A549 (cell line): ENCODE results near the gene ZNF200. TPM values are rescaled to one million over a fixed set of nuclear protein-coding genes. Genes with fewer than 3 reads are reported as not detected.

ENCODE experiments used
- BHLHE40 ChIP-seq: IDR thresholded peaks from 2 replicates; pipeline ENCODE4 v1.6.1; 2012; ENCODE audit warnings: low read depth, low read length, inconsistent platforms
- CBX2 ChIP-seq: fragments of 200-600 bp; sonication (generic); IDR thresholded peaks from 2 replicates; pipeline ENCODE4 v1.6.1; 2016; ENCODE audit warnings: low read depth, mild to moderate bottlenecking, borderline replicate concordance
- CBX8 ChIP-seq: fragments of 200-600 bp; sonication (generic); IDR thresholded peaks from 2 replicates; pipeline ENCODE4 v1.6.1; 2016
- CEBPB ChIP-seq, 2 experiments: fragments of >200 bp in 1 of 2; sonication (Bioruptor Twin) in 1 of 2; formaldehyde crosslinking in 1 of 2; IDR thresholded peaks; 2 replicates each; pipeline ENCODE4 v1.6.1; 2012 to 2016
- CHD2 ChIP-seq: fragments of 150-350 bp; IDR thresholded peaks from 2 replicates; pipeline ENCODE4 v1.6.1; 2014; ENCODE audit warnings: low read length; ENCODE audit not compliant: partially characterized antibody
- E2F6 ChIP-seq: IDR thresholded peaks from 2 replicates; pipeline ENCODE4 v1.6.1; 2012; ENCODE audit warnings: low read depth, borderline replicate concordance
- EHF ChIP-seq: fragments of 250-450 bp; sonication (Bioruptor Pico); IDR thresholded peaks from 2 replicates; pipeline ENCODE4 v1.5.0; 2020; ENCODE audit warnings: mild to moderate bottlenecking
- EHMT2 ChIP-seq: fragments of 200-600 bp; sonication (generic); IDR thresholded peaks from 2 replicates; pipeline ENCODE4 v1.6.1; 2016; ENCODE audit warnings: antibody characterized with exemption, low read depth, mild to moderate bottlenecking, moderate library complexity
- ELK1 ChIP-seq: fragments of 150-350 bp; IDR thresholded peaks from 2 replicates; pipeline ENCODE4 v1.6.1; 2014; ENCODE audit warnings: low read depth, mild to moderate bottlenecking, low read length
- ESRRA ChIP-seq: fragments of 150-350 bp; IDR thresholded peaks from 2 replicates; pipeline ENCODE4 v1.6.1; 2014; ENCODE audit warnings: mild to moderate bottlenecking, low read length, borderline replicate concordance
- FOSB ChIP-seq: fragments of 250-450 bp; sonication (Bioruptor Pico); IDR thresholded peaks from 2 replicates; pipeline ENCODE4 v1.5.0; 2020; ENCODE audit warnings: mild to moderate bottlenecking, moderate library complexity
- FOSL2 ChIP-seq, 2 experiments: fragments of 450-650 bp in 1 of 2; fragments of >200 bp in 1 of 2; sonication (Bioruptor Twin) in 1 of 2; formaldehyde crosslinking; IDR thresholded peaks; 2 replicates each; pipeline versions ENCODE4 v1.5.0 to v1.6.1; 2016 to 2020; ENCODE audit warnings: mild to moderate bottlenecking in 1 of 2, moderate library complexity in 1 of 2
- FOXS1 ChIP-seq: fragments of 250-450 bp; sonication (Bioruptor Pico); IDR thresholded peaks from 2 replicates; pipeline ENCODE4 v1.5.0; 2020; ENCODE audit warnings: mild to moderate bottlenecking, moderate library complexity
- GATA3 ChIP-seq: IDR thresholded peaks from 2 replicates; pipeline ENCODE4 v1.6.1; 2012; ENCODE audit warnings: borderline replicate concordance
- HDAC2 ChIP-seq: fragments of 200-600 bp; sonication (generic); IDR thresholded peaks from 2 replicates; pipeline ENCODE4 v1.6.1; 2016
- HEYL ChIP-seq: fragments of 250-450 bp; sonication (Bioruptor Pico); IDR thresholded peaks from 2 replicates; pipeline ENCODE4 v1.8.0; 2021; ENCODE audit warnings: mild to moderate bottlenecking, moderate library complexity
- HOXA7 ChIP-seq: fragments of 250-450 bp; sonication (Bioruptor Pico); IDR thresholded peaks from 2 replicates; pipeline ENCODE4 v1.5.0; 2020; ENCODE audit warnings: mild to moderate bottlenecking, moderate library complexity
- HOXB5 ChIP-seq: fragments of 250-450 bp; sonication (Bioruptor Pico); IDR thresholded peaks from 2 replicates; pipeline ENCODE4 v1.5.0; 2020; ENCODE audit warnings: mild to moderate bottlenecking, moderate library complexity
- JUN ChIP-seq, 2 experiments: fragments of >200 bp; sonication (Bioruptor Twin); formaldehyde crosslinking; IDR thresholded peaks; 2 replicates in 1 of 2; 3 replicates in 1 of 2; pipeline ENCODE4 v1.6.1; 2016 to 2017
- KDM1A ChIP-seq: fragments of 200-600 bp; sonication (generic); IDR thresholded peaks from 2 replicates; pipeline ENCODE4 v1.6.1; 2016; ENCODE audit warnings: low read depth, mild to moderate bottlenecking
- MAFK ChIP-seq: fragments of 450-650 bp; IDR thresholded peaks from 2 replicates; pipeline ENCODE4 v1.6.1; 2014; ENCODE audit not compliant: partially characterized antibody
- MAX ChIP-seq: IDR thresholded peaks from 2 replicates; pipeline ENCODE4 v1.6.1; 2012
- MYC ChIP-seq: IDR thresholded peaks from 2 replicates; pipeline ENCODE4 v1.6.1; 2012; ENCODE audit warnings: mild to moderate bottlenecking, inconsistent platforms, low read length, improper control_type of control experiment, borderline replicate concordance
- PHF8 ChIP-seq: fragments of 200-600 bp; sonication (generic); IDR thresholded peaks from 2 replicates; pipeline ENCODE4 v1.6.1; 2016; ENCODE audit warnings: low read depth, mild to moderate bottlenecking, antibody characterized with exemption, moderate library complexity, borderline replicate concordance
- RAD21 ChIP-seq, 2 experiments: fragments of >200 bp in 1 of 2; sonication (Bioruptor Twin) in 1 of 2; formaldehyde crosslinking in 1 of 2; IDR thresholded peaks in 1 of 2; conservative IDR thresholded peaks in 1 of 2; 2 replicates in 1 of 2; 3 replicates in 1 of 2; pipeline ENCODE4 v1.6.1; 2012 to 2018; ENCODE audit warnings: inconsistent platforms in 1 of 2
- RFX5 ChIP-seq: fragments of 450-650 bp; IDR thresholded peaks from 2 replicates; pipeline ENCODE4 v1.7.1; 2014; ENCODE audit warnings: antibody characterized with exemption, mild to moderate bottlenecking, moderate library complexity
- RNF2 ChIP-seq: fragments of 200-600 bp; sonication (generic); IDR thresholded peaks from 2 replicates; pipeline ENCODE4 v1.6.1; 2016; ENCODE audit warnings: low read depth, mild to moderate bottlenecking, antibody characterized with exemption, moderate library complexity, borderline replicate concordance
- SREBF2 ChIP-seq: fragments of 450-650 bp; IDR thresholded peaks from 2 replicates; pipeline ENCODE4 v1.6.1; 2014; ENCODE audit warnings: mild to moderate bottlenecking, moderate library complexity
- TFCP2L1 ChIP-seq: fragments of 250-450 bp; sonication (Bioruptor Pico); IDR thresholded peaks from 2 replicates; pipeline ENCODE4 v1.5.0; 2021; ENCODE audit warnings: mild to moderate bottlenecking
- TP53 ChIP-seq: fragments of 250-450 bp; sonication (Bioruptor Pico); IDR thresholded peaks from 2 replicates; pipeline ENCODE4 v1.5.0; 2021; ENCODE audit warnings: mild to moderate bottlenecking, moderate library complexity
- ZC3H11A ChIP-seq: fragments of 450-650 bp; IDR thresholded peaks from 2 replicates; pipeline ENCODE4 v1.6.1; 2014; ENCODE audit warnings: antibody characterized with exemption, mild to moderate bottlenecking
- ZNF302 ChIP-seq: fragments of 250-450 bp; sonication (Bioruptor Pico); IDR thresholded peaks from 2 replicates; pipeline ENCODE4 v1.9.0; 2021; ENCODE audit warnings: inconsistent platforms, mild to moderate bottlenecking, moderate library complexity
- polyA plus RNA-seq, 4 experiments: library from polyadenylated mRNA; depleted of rRNA in 3 of 4; stranded (reverse); fragments of >200 nt; fragmentation: RNase III in 1 of 4; extraction: RNeasy Plus Mini Kit Qiagen cat#74134 plus additional on column Dnase treatment in 1 of 4; gene quantifications; 2 replicates in 3 of 4; 3 replicates in 1 of 4; pipeline ENCODE4 v1.2.3, GENCODE V29; 2011 to 2017
- TF ChIP-seq, protein P1 (sequence below): fragments of >200 bp; sonication (Bioruptor Twin); formaldehyde crosslinking; IDR thresholded peaks from 3 replicates; pipeline ENCODE4 v1.5.1; 2016
- TF ChIP-seq, protein P2 (sequence below): fragments of >200 bp; sonication (Bioruptor Twin); formaldehyde crosslinking; IDR thresholded peaks from 2 replicates; pipeline ENCODE4 v1.6.1; 2016
- TF ChIP-seq, protein P3 (sequence below): fragments of 200-600 bp; sonication (generic); IDR thresholded peaks from 2 replicates; pipeline ENCODE4 v1.6.1; 2016; ENCODE audit warnings: antibody characterized with exemption, mild to moderate bottlenecking, moderate library complexity

Gene ZNF200
- polyA plus RNA-seq, 2 of the 4 experiments (the other 2 are of a cell fraction), result 6.9 to 7.5 TPM

- no peak for TF ChIP-seq HEYL (CRISPR knock-in tag)
- TF ChIP-seq CBX2, result no peak
- TF ChIP-seq EHMT2, result no peak
- peak; percentile 10; the same call in 1 of the 2 replicates for TF ChIP-seq PHF8
- TF ChIP-seq SREBF2, result peak; percentile 87
- TF ChIP-seq RFX5, result no peak
- no peak for TF ChIP-seq ZNF302
- no peak for TF ChIP-seq RNF2
- TF ChIP-seq E2F6, result peak; percentile 69; the same call in 1 of the 2 replicates
- TF ChIP-seq, protein P1, sequence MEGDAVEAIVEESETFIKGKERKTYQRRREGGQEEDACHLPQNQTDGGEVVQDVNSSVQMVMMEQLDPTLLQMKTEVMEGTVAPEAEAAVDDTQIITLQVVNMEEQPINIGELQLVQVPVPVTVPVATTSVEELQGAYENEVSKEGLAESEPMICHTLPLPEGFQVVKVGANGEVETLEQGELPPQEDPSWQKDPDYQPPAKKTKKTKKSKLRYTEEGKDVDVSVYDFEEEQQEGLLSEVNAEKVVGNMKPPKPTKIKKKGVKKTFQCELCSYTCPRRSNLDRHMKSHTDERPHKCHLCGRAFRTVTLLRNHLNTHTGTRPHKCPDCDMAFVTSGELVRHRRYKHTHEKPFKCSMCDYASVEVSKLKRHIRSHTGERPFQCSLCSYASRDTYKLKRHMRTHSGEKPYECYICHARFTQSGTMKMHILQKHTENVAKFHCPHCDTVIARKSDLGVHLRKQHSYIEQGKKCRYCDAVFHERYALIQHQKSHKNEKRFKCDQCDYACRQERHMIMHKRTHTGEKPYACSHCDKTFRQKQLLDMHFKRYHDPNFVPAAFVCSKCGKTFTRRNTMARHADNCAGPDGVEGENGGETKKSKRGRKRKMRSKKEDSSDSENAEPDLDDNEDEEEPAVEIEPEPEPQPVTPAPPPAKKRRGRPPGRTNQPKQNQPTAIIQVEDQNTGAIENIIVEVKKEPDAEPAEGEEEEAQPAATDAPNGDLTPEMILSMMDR, result no peak; the same call in 2 of the 3 replicates
- TF ChIP-seq ELK1, result no peak
- TF ChIP-seq RAD21 (conservative IDR thresholded peaks at IDR 0.05 in 1 of 2, IDR thresholded peaks at IDR 0.05 in 1 of 2), result peak; percentile 23 to 43; a peak in 4 of 5 replicates
- TF ChIP-seq GATA3, result no peak
- TF ChIP-seq MYC, result no peak
- TF ChIP-seq HOXB5, result no peak
- TF ChIP-seq FOSL2 (IDR thresholded peaks at IDR 0.05), result no peak
- 0 out of 2 replicates have a peak, but pooled peaks have one; percentile 12 for TF ChIP-seq FOSL2 (CRISPR knock-in tag; IDR thresholded peaks at IDR 0.05)
- TF ChIP-seq KDM1A, result no peak
- TF ChIP-seq MAFK, result no peak
- no peak for TF ChIP-seq TP53 (CRISPR knock-in tag)
- TF ChIP-seq ESRRA, result no peak
- TF ChIP-seq FOXS1 (CRISPR knock-in tag), result no peak
- TF ChIP-seq, protein P2, sequence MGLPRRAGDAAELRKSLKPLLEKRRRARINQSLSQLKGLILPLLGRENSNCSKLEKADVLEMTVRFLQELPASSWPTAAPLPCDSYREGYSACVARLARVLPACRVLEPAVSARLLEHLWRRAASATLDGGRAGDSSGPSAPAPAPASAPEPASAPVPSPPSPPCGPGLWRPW, result no peak
- TF ChIP-seq, protein P3, sequence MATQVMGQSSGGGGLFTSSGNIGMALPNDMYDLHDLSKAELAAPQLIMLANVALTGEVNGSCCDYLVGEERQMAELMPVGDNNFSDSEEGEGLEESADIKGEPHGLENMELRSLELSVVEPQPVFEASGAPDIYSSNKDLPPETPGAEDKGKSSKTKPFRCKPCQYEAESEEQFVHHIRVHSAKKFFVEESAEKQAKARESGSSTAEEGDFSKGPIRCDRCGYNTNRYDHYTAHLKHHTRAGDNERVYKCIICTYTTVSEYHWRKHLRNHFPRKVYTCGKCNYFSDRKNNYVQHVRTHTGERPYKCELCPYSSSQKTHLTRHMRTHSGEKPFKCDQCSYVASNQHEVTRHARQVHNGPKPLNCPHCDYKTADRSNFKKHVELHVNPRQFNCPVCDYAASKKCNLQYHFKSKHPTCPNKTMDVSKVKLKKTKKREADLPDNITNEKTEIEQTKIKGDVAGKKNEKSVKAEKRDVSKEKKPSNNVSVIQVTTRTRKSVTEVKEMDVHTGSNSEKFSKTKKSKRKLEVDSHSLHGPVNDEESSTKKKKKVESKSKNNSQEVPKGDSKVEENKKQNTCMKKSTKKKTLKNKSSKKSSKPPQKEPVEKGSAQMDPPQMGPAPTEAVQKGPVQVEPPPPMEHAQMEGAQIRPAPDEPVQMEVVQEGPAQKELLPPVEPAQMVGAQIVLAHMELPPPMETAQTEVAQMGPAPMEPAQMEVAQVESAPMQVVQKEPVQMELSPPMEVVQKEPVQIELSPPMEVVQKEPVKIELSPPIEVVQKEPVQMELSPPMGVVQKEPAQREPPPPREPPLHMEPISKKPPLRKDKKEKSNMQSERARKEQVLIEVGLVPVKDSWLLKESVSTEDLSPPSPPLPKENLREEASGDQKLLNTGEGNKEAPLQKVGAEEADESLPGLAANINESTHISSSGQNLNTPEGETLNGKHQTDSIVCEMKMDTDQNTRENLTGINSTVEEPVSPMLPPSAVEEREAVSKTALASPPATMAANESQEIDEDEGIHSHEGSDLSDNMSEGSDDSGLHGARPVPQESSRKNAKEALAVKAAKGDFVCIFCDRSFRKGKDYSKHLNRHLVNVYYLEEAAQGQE, result no peak
- TF ChIP-seq MAX, result peak; percentile 52; the same call in 1 of the 2 replicates
- TF ChIP-seq TFCP2L1 (CRISPR knock-in tag), result no peak
- TF ChIP-seq HOXA7 (CRISPR knock-in tag), result no peak
- TF ChIP-seq CBX8, result no peak
- no peak for TF ChIP-seq BHLHE40
- TF ChIP-seq ZC3H11A, result no peak
- TF ChIP-seq CHD2, result no peak
- no peak; the same call in 1 of the 2 replicates for TF ChIP-seq HDAC2
- TF ChIP-seq CEBPB (IDR thresholded peaks at IDR 0.05), result 0 out of 4 replicates have a peak, but pooled peaks of 1 of the 2 experiments have one; percentile 31
- TF ChIP-seq JUN (IDR thresholded peaks at IDR 0.05), result peak in 1 of 2 experiments; percentile 54; a peak in 2 of 5 replicates
- no peak for TF ChIP-seq EHF (CRISPR knock-in tag)
- no peak for TF ChIP-seq FOSB (CRISPR knock-in tag)
- TF ChIP-seq, all 56 proteins: peak for 9
These were observed 52.1 kb downstream of the ZNF200 start (continued) for GRCh38 chr16:3182608-3183444.
